GM12875 (cell line): ENCODE data around the gene CDK10.

Experiments
- H3K4me3 ChIP-seq: one replicate; pipeline ENCODE4 v1.5.1; 2011; ENCODE audit warnings: low read depth, low read length, control low read depth
- CTCF ChIP-seq: IDR thresholded peaks from 2 replicates; pipeline ENCODE4 v1.5.1; 2011; ENCODE audit warnings: low read depth, mild to moderate bottlenecking, control low read depth, inconsistent platforms, low read length, moderate library complexity, borderline replicate concordance; ENCODE audit not compliant: insufficient read depth

Gene CDK10

GRCh38 chr16:89643769-89644300, 42.7 kb upstream of the CDK10 start:
- no peak overlapping the region for H3K4me3 ChIP-seq
- no peak for TF ChIP-seq CTCF

DNA sequence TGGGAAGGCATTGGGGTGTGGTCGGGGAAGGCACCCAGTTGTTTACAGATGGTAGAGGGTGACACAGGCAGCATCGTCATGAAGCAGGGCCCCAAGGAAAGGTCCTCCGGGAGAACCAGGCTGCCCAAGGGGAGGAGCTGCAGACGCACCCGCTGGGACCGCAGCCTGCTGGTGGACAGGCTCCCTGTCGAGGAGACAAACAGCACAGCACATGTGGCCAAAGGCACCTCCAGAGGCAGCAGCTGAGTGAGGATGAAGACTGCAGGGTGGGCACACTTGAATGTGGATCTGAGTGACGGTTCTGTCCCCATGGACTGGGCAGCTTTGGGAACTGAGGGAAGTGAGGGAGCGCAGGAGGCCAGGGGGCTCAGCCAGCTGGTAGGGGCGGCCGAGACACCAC, 41.4 kb upstream of the CDK10 start:
- no peak for TF ChIP-seq CTCF

DNA sequence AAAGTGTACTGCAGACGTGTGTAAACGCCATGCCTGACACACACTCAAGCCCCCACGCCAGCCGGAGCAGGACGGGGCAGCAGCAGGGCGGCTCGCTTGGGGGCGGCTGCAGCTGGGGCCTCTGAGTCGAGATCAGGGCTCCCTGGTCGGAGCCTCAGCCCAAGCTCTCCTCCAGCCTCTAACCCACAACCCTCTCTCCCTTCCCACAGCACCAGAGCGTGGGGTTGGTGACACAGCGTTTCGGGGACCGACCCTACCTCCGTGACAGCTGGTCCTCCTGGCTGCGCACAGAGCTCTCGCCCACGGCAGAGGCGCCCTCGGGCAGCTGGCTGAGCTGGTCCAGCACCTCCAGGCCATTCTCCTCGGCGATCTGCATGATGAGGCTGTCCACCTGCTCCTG, 40.2 kb upstream of the CDK10 start:
- TF ChIP-seq CTCF, result no peak

More for the DNA sequence above, 41.4 kb upstream of the CDK10 start:
- H3K4me3 ChIP-seq, result no peak overlapping the region

GRCh38 chr16:89646906-89647305, 39.6 kb upstream of the CDK10 start:
- no peak for TF ChIP-seq CTCF
- no peak overlapping the region for H3K4me3 ChIP-seq

More for the DNA sequence above, 40.2 kb upstream of the CDK10 start:
- no peak overlapping the region for H3K4me3 ChIP-seq

DNA sequence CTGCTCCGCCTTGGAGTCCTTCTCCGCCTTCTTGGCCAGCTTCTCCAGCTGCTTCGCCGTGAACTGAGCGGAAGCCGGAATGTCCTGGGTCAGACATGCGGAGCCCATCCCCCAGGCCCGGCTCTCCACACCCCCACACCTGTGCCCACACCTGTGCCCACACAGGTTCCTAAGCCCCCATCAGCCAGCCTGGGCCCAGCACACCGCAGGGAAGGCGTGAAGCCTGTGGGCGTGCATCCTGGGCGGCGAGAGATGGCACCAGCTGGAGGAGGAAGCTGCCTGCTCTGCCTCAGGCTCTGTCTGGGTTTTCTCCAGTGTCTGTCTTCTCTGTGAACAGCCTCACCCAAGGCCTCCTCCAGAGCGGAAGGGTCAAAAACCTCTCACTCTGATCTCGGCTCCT, 34.9 kb upstream of the CDK10 start:
- no peak overlapping the region for H3K4me3 ChIP-seq
- no peak for TF ChIP-seq CTCF

DNA sequence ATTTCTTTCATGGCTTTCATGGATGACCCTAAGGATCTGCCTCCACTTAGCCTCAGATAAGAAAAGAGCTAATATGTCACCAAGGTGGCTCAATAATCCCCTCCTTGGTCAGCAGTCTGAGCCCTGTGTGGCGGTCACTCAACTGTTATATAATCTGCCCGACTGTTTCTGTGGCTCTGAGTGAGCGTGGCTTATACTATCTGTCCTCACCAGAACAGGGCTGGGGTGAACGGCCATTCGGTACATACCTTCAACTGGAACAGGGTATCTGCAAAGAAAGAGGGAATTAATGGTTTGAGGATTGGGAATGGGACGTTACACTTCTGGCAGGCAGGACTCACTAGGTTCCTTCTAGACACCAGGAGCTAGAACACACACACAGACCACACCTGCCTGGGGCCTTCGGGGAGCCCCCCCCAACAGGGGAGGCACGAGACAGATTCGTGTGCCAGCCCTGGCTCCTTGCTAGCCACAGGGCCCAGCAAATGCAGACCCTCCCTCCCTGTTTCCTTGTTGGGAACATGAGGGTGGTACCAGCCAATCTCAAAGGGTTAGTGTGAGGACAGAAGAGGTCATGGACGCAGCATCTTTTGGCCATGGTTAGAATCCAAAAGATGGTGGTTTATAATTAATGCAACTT, 32.7 kb upstream of the CDK10 start:
- no peak for TF ChIP-seq CTCF
- H3K4me3 ChIP-seq, result no peak overlapping the region

DNA sequence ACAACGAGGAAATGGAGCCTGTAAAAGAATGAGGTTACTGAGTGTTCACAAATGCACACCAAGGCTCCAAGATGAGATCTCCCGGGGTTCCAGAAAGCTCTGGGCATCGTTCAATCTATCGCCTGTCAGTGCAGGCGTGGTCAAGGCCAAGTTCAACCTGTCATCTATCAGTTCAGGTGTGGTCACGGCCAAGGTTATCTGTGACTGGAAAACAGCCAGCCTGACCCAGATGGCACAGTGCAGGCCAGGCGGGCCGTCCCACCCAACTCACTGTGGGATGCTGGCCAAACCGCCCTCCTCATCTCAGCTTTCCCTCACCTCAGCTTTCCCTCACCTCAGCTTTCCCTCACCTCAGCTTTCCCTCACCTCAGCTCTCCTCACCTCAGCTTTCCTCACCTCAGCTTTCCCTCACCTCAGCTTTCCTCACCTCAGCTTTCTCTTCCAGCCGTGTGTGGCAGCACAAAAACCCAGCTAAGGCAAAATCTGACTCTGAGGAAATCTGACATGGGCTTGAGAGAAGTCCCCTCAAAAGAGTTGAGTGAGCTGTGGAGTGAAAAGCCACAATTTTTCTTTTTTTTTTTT, 31.3 kb upstream of the CDK10 start:
- no peak for TF ChIP-seq CTCF
- H3K4me3 ChIP-seq, result no peak overlapping the region
